ENCODE data around the gene MMP23B.

DNA sequence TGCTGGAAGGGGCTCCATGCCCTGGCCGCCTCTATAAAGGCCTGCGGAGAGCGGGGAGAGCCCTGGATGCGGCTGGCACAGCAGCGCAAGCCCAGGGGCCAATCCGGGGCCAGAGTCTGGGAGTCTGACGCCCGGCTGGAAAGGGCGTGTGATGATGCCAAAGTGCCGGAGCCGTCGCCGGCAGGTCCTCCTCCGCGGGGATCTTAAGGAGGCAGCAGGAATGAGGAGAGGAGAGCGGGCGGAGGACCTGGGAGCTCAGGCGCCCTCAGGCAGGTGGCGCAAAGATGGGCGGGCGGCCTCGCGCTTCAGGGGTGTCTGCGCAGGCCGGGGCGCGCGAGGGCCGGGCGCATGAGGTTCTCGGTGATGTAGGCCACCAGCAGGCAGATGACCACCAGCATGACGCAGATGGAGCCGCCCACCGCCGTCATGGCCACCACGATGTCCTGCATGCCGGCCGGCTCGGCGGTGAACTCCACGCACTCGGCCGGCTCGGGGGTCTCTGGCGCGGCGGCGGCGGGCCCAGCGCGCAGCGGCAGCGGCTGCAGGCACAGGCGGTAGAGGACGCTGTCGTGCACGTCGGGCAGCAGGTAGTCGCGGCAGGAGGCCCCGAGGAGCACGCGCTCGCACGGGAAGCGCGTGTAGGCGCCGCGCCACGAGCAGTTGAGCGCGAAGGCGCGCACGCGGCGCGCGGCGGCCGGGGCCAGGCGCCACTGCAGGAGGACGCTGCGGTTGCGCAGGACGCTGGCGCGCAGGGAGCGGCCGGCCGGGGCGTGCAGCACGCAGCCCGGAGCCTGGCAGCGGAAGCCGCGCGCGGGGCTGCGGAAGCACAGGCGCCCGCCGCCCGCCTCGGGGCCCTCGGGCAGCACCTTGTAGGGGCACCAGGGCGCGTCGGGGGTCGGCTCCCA lies 32.7 kb upstream of the MMP23B start:
- peak in 3 of 6 experiments; percentile 3 to 32 (median 32) for TF ChIP-seq CTCF (IDR thresholded peaks at IDR 0.05)
- no peak for TF ChIP-seq POLR2A (IDR thresholded peaks at IDR 0.05)

Measured in esophagus squamous epithelium (tissue), 4 donors.